Naive B cell (primary cell): Measurements from ENCODE around the gene SPTBN2. TPM values are rescaled to one million over a fixed set of nuclear protein-coding genes. Genes with fewer than 3 reads are reported as not detected.
"Not testable (repeated sequence)": the region's sequence is repeated elsewhere in the genome, so short reads cannot be mapped to it uniquely, and the experiment has no call there.

Experiments
- ATAC-seq, 2 donors: fragments of 150-1000 bp; cut with Tn5 transposase; 2 replicates each; pipeline ENCODE4 v1.10.0; 2021; ENCODE audit warnings: low read depth in 2 of 2, mild to moderate bottlenecking in 2 of 2, moderate library complexity in 2 of 2
- DNase-seq: peaks from one replicate; pipeline ENCODE4 v3.0.0; 2022
- H3K27ac Mint-ChIP-seq, 6 donors: one replicate each; pipeline ENCODE4 v1.8.0; 2020 to 2022; ENCODE audit warnings: mild to moderate bottlenecking in 6 of 6, mixed read lengths in 6 of 6, moderate library complexity in 5 of 6, inconsistent platforms in 2 of 6
- H3K27me3 Mint-ChIP-seq, 3 donors: one replicate each; pipeline ENCODE4 v1.8.0; 2021 to 2022; ENCODE audit warnings: mixed read lengths in 3 of 3, mild to moderate bottlenecking in 1 of 3
- H3K36me3 Mint-ChIP-seq, 2 donors: one replicate each; pipeline ENCODE4 v1.8.0; 2020 to 2022; ENCODE audit warnings: mixed read lengths in 2 of 2, inconsistent platforms in 1 of 2, mild to moderate bottlenecking in 1 of 2
- H3K4me1 Mint-ChIP-seq, 3 donors: one replicate each; pipeline ENCODE4 v1.8.0; 2020 to 2022; ENCODE audit warnings: mixed read lengths in 3 of 3, inconsistent platforms in 1 of 3, mild to moderate bottlenecking in 1 of 3, moderate library complexity in 1 of 3
- H3K4me3 Mint-ChIP-seq, 8 donors: one replicate each; pipeline ENCODE4 v1.8.0; 2020 to 2022; ENCODE audit warnings: mild to moderate bottlenecking in 8 of 8, mixed read lengths in 8 of 8, moderate library complexity in 8 of 8, inconsistent platforms in 2 of 8
- H3K9me3 Mint-ChIP-seq, 7 donors: one replicate each; pipeline ENCODE4 v1.8.0; 2020 to 2022; ENCODE audit warnings: mixed read lengths in 7 of 7, mild to moderate bottlenecking in 5 of 7, inconsistent platforms in 2 of 7, moderate library complexity in 1 of 7
- polyA plus RNA-seq, 6 donors: library from polyadenylated mRNA; unstranded; fragments of 300-500 nt; fragmentation: Illumina TruSeq; gene quantifications; one replicate each; pipeline ENCODE4 v1.2.3, GENCODE V29; 2021; ENCODE audit warnings: low read depth in 6 of 6

Gene SPTBN2
- polyA plus RNA-seq, 6 donors from 2014 or later, result 0.52 to 1.2 (median 0.60) TPM; not detected in 3

GRCh38 chr11:66741153-66741552, 12.1 kb upstream of the SPTBN2 start:
- DNase-seq, result no peak
- Mint-ChIP-seq H3K4me3 (peak overlapping the region in 1 of 8 donors; percentile 55), H3K36me3 (peaks cover 0 to 15% of the 10 kb centered on the region in 2 donors), H3K27ac (no peak overlapping the region), H3K4me1 (peaks cover 6 to 24% (median 14%) of the 10 kb centered on the region in 3 donors), H3K9me3 (peaks cover 3 to 16% (median 6%) of the 10 kb centered on the region in 7 donors), H3K27me3 (peaks cover 0 to 5% (median 0%) of the 10 kb centered on the region in 3 donors)
- no peak for ATAC-seq

- ATAC-seq (no peak), DNase-seq (no peak)
- H3K4me3 Mint-ChIP-seq, result peak overlapping the region in 1 of 8 donors; percentile 25
- peaks cover 0 to 15% of the 10 kb centered on the region in 2 donors for H3K36me3 Mint-ChIP-seq
- peaks cover 0 to 16% (median 3%) of the 10 kb centered on the region in 3 donors for H3K4me1 Mint-ChIP-seq
- peaks cover 3 to 16% (median 6%) of the 10 kb centered on the region in 7 donors for H3K9me3 Mint-ChIP-seq
- peaks cover 0 to 5% (median 0%) of the 10 kb centered on the region in 3 donors for H3K27me3 Mint-ChIP-seq
- H3K27ac Mint-ChIP-seq, result no peak overlapping the region
Observed at GRCh38 chr11:66739983-66740382, 11.0 kb upstream of the SPTBN2 start.

GRCh38 chr11:66734215-66734614, 5.2 kb upstream of the SPTBN2 start:
- H3K4me3 Mint-ChIP-seq, result no peak overlapping the region
- no peak for DNase-seq
- H3K4me1 Mint-ChIP-seq, result peaks cover 0 to 2% (median 0%) of the 10 kb centered on the region in 3 donors
- peaks cover 9 to 39% (median 29%) of the 10 kb centered on the region in 3 donors for H3K27me3 Mint-ChIP-seq
- peaks cover 0 to 7% of the 10 kb centered on the region in 2 donors for H3K36me3 Mint-ChIP-seq
- no peak for ATAC-seq
- no peaks in the 10 kb centered on the region for H3K9me3 Mint-ChIP-seq
- no peak overlapping the region for H3K27ac Mint-ChIP-seq

GRCh38 chr11:66729447-66729846, 431 bp upstream of the SPTBN2 start:
- ATAC-seq, result no peak
- peak overlapping the region in 1 of 6 donors; percentile 62 for H3K27ac Mint-ChIP-seq
- peaks cover 0 to 7% of the 10 kb centered on the region in 2 donors for H3K36me3 Mint-ChIP-seq
- peaks cover 19 to 62% (median 52%) of the 10 kb centered on the region in 3 donors for H3K27me3 Mint-ChIP-seq
- peak overlapping the region in 7 of 8 donors; percentile 64 to 94 (median 91) for H3K4me3 Mint-ChIP-seq
- H3K4me1 Mint-ChIP-seq, result peaks cover 14 to 22% (median 18%) of the 10 kb centered on the region in 3 donors
- no peaks in the 10 kb centered on the region for H3K9me3 Mint-ChIP-seq
- DNase-seq, result no peak

GRCh38 chr11:66728038-66728692, 851 bp downstream of the SPTBN2 start:
- H3K27ac Mint-ChIP-seq, result peak overlapping the region in 2 of 6 donors; percentile 10 to 94
- peaks cover 16 to 50% (median 41%) of the 10 kb centered on the region in 3 donors for H3K27me3 Mint-ChIP-seq
- H3K4me3 Mint-ChIP-seq, result peak overlapping the region; percentile 86 to 97 (median 92)
- peaks cover 14 to 22% (median 18%) of the 10 kb centered on the region in 3 donors for H3K4me1 Mint-ChIP-seq
- ATAC-seq (peak; percentile 53), DNase-seq (no peak)
- H3K9me3 Mint-ChIP-seq, result no peaks in the 10 kb centered on the region
- H3K36me3 Mint-ChIP-seq, result peaks cover 0 to 7% of the 10 kb centered on the region in 2 donors

- H3K27ac Mint-ChIP-seq, result peak overlapping the region in 2 of 6 donors; percentile 4 to 26
- H3K4me3 Mint-ChIP-seq, result peak overlapping the region; percentile 49 to 92 (median 86)
- H3K27me3 Mint-ChIP-seq, result peaks cover 13 to 43% (median 34%) of the 10 kb centered on the region in 3 donors
- ATAC-seq (peak; percentile 50 to 61), DNase-seq (peak; percentile 33)
- peaks cover 0 to 7% of the 10 kb centered on the region in 2 donors for H3K36me3 Mint-ChIP-seq
- no peaks in the 10 kb centered on the region for H3K9me3 Mint-ChIP-seq
- H3K4me1 Mint-ChIP-seq, result peaks cover 14 to 22% (median 18%) of the 10 kb centered on the region in 3 donors
Observed at GRCh38 chr11:66727282-66728037, 1.6 kb downstream of the SPTBN2 start.

GRCh38 chr11:66725647-66726046, 3.4 kb downstream of the SPTBN2 start:
- H3K27me3 Mint-ChIP-seq, result peaks cover 11 to 36% (median 26%) of the 10 kb centered on the region in 3 donors
- H3K4me3 Mint-ChIP-seq, result peak overlapping the region in 2 of 8 donors; percentile 82 to 89

GRCh38 chr11:66725114-66725513, 3.9 kb downstream of the SPTBN2 start:
- Mint-ChIP-seq H3K4me1 (peaks cover 19 to 25% (median 24%) of the 10 kb centered on the region in 3 donors), H3K36me3 (peaks cover 0 to 7% of the 10 kb centered on the region in 2 donors), H3K27me3 (peaks cover 14 to 41% (median 31%) of the 10 kb centered on the region in 3 donors), H3K9me3 (no peaks in the 10 kb centered on the region), H3K27ac (no peak overlapping the region), H3K4me3 (peak overlapping the region in 1 of 8 donors; percentile 89)
- no peak for DNase-seq
- ATAC-seq, result no peak

More at GRCh38 chr11:66725647-66726046, 3.4 kb downstream of the SPTBN2 start:
- ATAC-seq (no peak), DNase-seq (no peak)
- H3K27ac Mint-ChIP-seq, result no peak overlapping the region
- H3K9me3 Mint-ChIP-seq, result no peaks in the 10 kb centered on the region
- H3K4me1 Mint-ChIP-seq, result peaks cover 15 to 21% (median 19%) of the 10 kb centered on the region in 3 donors
- peaks cover 0 to 7% of the 10 kb centered on the region in 2 donors for H3K36me3 Mint-ChIP-seq

GRCh38 chr11:66724167-66724566, 4.8 kb downstream of the SPTBN2 start:
- H3K27me3 Mint-ChIP-seq, result peaks cover 14 to 48% (median 38%) of the 10 kb centered on the region in 3 donors
- H3K27ac Mint-ChIP-seq, result peak overlapping the region in 2 of 6 donors; percentile 42 to 49
- H3K4me3 Mint-ChIP-seq, result peak overlapping the region in 2 of 8 donors; percentile 9 to 49
- peaks cover 23 to 25% (median 23%) of the 10 kb centered on the region in 3 donors for H3K4me1 Mint-ChIP-seq
- H3K9me3 Mint-ChIP-seq, H3K36me3 Mint-ChIP-seq, ATAC-seq, DNase-seq: not testable (repeated sequence)

GRCh38 chr11:66723693-66724092, 5.3 kb downstream of the SPTBN2 start:
- H3K4me3 Mint-ChIP-seq, result peak overlapping the region in 1 of 8 donors; percentile 49
- H3K27ac Mint-ChIP-seq, result no peak overlapping the region
- peaks cover 18 to 22% (median 22%) of the 10 kb centered on the region in 3 donors for H3K4me1 Mint-ChIP-seq
- ATAC-seq, result no peak
- peaks cover 11 to 44% (median 36%) of the 10 kb centered on the region in 3 donors for H3K27me3 Mint-ChIP-seq
- peaks cover 0 to 4% of the 10 kb centered on the region in 2 donors for H3K36me3 Mint-ChIP-seq
- DNase-seq, result no peak
- no peaks in the 10 kb centered on the region for H3K9me3 Mint-ChIP-seq

GRCh38 chr11:66722745-66723651, 6.0 kb downstream of the SPTBN2 start:
- ATAC-seq (no peak), DNase-seq (no peak)
- no peaks in the 10 kb centered on the region for H3K9me3 Mint-ChIP-seq
- H3K27me3 Mint-ChIP-seq, result peaks cover 9 to 45% (median 40%) of the 10 kb centered on the region in 3 donors
- no peak overlapping the region for H3K4me3 Mint-ChIP-seq
- peaks cover 16 to 19% (median 19%) of the 10 kb centered on the region in 3 donors for H3K4me1 Mint-ChIP-seq
- no peak overlapping the region for H3K27ac Mint-ChIP-seq
- H3K36me3 Mint-ChIP-seq, result no peaks in the 10 kb centered on the region

- ATAC-seq, result no peak
- Mint-ChIP-seq H3K27ac (no peak overlapping the region), H3K27me3 (peaks cover 9 to 47% (median 44%) of the 10 kb centered on the region in 3 donors), H3K4me3 (peak overlapping the region in 1 of 8 donors; percentile 65), H3K9me3 (no peaks in the 10 kb centered on the region), H3K36me3 (no peaks in the 10 kb centered on the region), H3K4me1 (peaks cover 12 to 16% (median 15%) of the 10 kb centered on the region in 3 donors)
- DNase-seq, result no peak
Observed at GRCh38 chr11:66721939-66722338, 7.1 kb downstream of the SPTBN2 start.
